ENCODE data around the gene ZYX. TPM values are rescaled to one million over a fixed set of nuclear protein-coding genes. Genes with fewer than 3 reads are reported as not detected.

ZYX gene
- total RNA-seq, 1 donor from 2014 or later, result 412 TPM

GRCh38 chr7:143384661-143385631 lies 3.8 kb downstream of the ZYX start:
- no peak overlapping the region for H3K27ac Mint-ChIP-seq (ENCODE audit: unreplicated experiment)
- no peak for TF ChIP-seq CTCF (IDR thresholded peaks at IDR 0.05)
- no peaks in the 10 kb centered on the region for H3K9me3 Mint-ChIP-seq (ENCODE audit: unreplicated experiment)

GRCh38 chr7:143385891-143386781 lies 5.0 kb downstream of the ZYX start:
- no peak for TF ChIP-seq CTCF (IDR thresholded peaks at IDR 0.05)
- no peaks in the 10 kb centered on the region for H3K27me3 Mint-ChIP-seq (ENCODE audit: unreplicated experiment)
- no peak for DNase-seq (ENCODE audit: extremely low spot score, unreplicated experiment)
- H3K36me3 Mint-ChIP-seq (ENCODE audit: unreplicated experiment), result peaks cover 33% of the 10 kb centered on the region
- peaks cover 24% of the 10 kb centered on the region for H3K4me1 Mint-ChIP-seq (ENCODE audit: unreplicated experiment)
- no peak overlapping the region for H3K4me3 Mint-ChIP-seq (ENCODE audit: unreplicated experiment)
- H3K9me3 Mint-ChIP-seq (ENCODE audit: unreplicated experiment), result no peaks in the 10 kb centered on the region
- no peak overlapping the region for H3K27ac Mint-ChIP-seq (ENCODE audit: unreplicated experiment)

More at GRCh38 chr7:143384661-143385631, 3.8 kb downstream of the ZYX start:
- Mint-ChIP-seq H3K36me3 (ENCODE audit: unreplicated experiment) (peaks cover 23% of the 10 kb centered on the region), H3K4me1 (ENCODE audit: unreplicated experiment) (peaks cover 15% of the 10 kb centered on the region), H3K4me3 (ENCODE audit: unreplicated experiment) (no peak overlapping the region), H3K27me3 (ENCODE audit: unreplicated experiment) (no peaks in the 10 kb centered on the region)
- DNase-seq (ENCODE audit: extremely low spot score, unreplicated experiment), result no peak

GRCh38 chr7:143387156-143387975 lies 6.2 kb downstream of the ZYX start:
- DNase-seq (ENCODE audit: extremely low spot score, unreplicated experiment), result no peak
- no peaks in the 10 kb centered on the region for H3K9me3 Mint-ChIP-seq (ENCODE audit: unreplicated experiment)
- H3K4me1 Mint-ChIP-seq (ENCODE audit: unreplicated experiment), result peaks cover 36% of the 10 kb centered on the region
- TF ChIP-seq CTCF (IDR thresholded peaks at IDR 0.05), result no peak
- peaks cover 36% of the 10 kb centered on the region for H3K36me3 Mint-ChIP-seq (ENCODE audit: unreplicated experiment)
- H3K27ac Mint-ChIP-seq (ENCODE audit: unreplicated experiment), result no peak overlapping the region
- no peaks in the 10 kb centered on the region for H3K27me3 Mint-ChIP-seq (ENCODE audit: unreplicated experiment)
- H3K4me3 Mint-ChIP-seq (ENCODE audit: unreplicated experiment), result no peak overlapping the region

GRCh38 chr7:143388051-143388450 lies 6.9 kb downstream of the ZYX start:
- no peak overlapping the region for H3K4me3 Mint-ChIP-seq (ENCODE audit: unreplicated experiment)
- TF ChIP-seq CTCF (IDR thresholded peaks at IDR 0.05), result no peak
- H3K27ac Mint-ChIP-seq (ENCODE audit: unreplicated experiment), result no peak overlapping the region
- H3K27me3 Mint-ChIP-seq (ENCODE audit: unreplicated experiment), result no peaks in the 10 kb centered on the region
- no peak for DNase-seq (ENCODE audit: extremely low spot score, unreplicated experiment)
- peaks cover 41% of the 10 kb centered on the region for H3K4me1 Mint-ChIP-seq (ENCODE audit: unreplicated experiment)
- no peaks in the 10 kb centered on the region for H3K9me3 Mint-ChIP-seq (ENCODE audit: unreplicated experiment)
- H3K36me3 Mint-ChIP-seq (ENCODE audit: unreplicated experiment), result peaks cover 35% of the 10 kb centered on the region
